HG03378 (cell line): ENCODE measurements around the gene RBM18.

Experiments used
- ATAC-seq: cut with Tn5 transposase; IDR thresholded peaks from one replicate; pipeline ENCODE4 v1.9.1; 2021; ENCODE audit warnings: mild to moderate bottlenecking, moderate library complexity; ENCODE audit not compliant: unreplicated experiment

RBM18 gene

DNA sequence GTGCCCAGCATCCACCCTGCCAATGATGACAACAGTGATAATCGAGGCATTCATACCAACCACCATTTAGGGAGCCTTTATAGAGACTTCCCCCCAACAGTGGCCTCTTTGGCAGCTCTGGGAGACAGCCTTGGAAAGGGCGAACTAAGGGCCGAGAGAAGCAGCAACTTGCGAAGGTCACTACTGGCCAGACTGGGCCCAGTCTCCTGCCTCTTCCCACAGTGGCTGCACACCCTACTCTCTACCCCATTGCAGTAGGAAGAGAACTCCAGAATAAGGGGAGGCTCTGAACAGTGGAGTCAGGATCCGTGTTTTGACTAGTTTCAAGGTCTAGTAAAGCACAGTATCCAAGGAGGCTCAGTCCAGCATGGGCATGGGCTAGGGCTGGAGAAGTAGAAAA lies 41.2 kb downstream of the RBM18 start:
- ATAC-seq: no peak

GRCh38 chr9:122222791-122223190 lies 41.8 kb downstream of the RBM18 start:
- ATAC-seq: no peak

GRCh38 chr9:122221183-122221811 lies 43.3 kb downstream of the RBM18 start:
- ATAC-seq: no peak

GRCh38 chr9:122220673-122221182 lies 43.9 kb downstream of the RBM18 start:
- no peak for ATAC-seq

DNA sequence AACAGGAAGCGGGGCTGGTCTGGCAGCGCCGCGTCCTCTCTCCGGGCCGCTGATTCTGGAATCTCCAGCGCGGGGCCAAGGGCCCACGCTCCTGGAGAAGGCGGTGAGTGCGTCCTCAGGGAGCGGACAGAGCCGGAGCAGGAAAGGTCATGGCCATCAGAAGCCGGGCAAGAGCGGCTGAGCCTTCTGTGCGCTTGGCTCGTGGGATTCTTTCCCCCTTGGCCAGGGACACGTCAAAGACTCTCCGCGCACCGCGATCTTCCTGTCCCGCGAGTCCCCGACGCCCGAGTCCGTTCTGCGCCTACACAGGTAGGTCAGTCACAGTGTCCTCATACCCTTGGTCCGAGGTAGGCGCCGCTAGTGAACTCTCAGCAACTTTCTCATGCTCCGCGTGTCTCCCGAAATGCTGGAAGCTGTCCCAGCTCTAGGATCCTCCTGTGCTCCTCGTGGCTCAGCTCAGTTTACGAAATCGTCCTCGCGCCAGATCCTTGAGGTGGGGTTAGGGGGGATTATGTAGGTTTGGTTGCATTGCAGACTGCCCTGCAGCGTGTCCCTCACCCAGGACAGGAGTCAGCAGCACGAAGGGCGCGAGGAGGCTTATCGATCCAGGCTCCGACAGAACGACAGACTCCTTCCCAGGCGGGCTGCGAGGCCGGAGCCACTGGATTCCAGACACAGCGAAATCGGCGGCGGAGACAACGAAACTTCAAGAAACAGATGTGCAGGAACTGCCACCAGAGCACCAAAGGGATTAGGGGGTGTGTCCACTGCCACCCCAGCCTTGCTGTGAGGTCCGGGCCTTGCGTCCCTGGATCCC lies 44.6 kb downstream of the RBM18 start:
- no peak for ATAC-seq

DNA sequence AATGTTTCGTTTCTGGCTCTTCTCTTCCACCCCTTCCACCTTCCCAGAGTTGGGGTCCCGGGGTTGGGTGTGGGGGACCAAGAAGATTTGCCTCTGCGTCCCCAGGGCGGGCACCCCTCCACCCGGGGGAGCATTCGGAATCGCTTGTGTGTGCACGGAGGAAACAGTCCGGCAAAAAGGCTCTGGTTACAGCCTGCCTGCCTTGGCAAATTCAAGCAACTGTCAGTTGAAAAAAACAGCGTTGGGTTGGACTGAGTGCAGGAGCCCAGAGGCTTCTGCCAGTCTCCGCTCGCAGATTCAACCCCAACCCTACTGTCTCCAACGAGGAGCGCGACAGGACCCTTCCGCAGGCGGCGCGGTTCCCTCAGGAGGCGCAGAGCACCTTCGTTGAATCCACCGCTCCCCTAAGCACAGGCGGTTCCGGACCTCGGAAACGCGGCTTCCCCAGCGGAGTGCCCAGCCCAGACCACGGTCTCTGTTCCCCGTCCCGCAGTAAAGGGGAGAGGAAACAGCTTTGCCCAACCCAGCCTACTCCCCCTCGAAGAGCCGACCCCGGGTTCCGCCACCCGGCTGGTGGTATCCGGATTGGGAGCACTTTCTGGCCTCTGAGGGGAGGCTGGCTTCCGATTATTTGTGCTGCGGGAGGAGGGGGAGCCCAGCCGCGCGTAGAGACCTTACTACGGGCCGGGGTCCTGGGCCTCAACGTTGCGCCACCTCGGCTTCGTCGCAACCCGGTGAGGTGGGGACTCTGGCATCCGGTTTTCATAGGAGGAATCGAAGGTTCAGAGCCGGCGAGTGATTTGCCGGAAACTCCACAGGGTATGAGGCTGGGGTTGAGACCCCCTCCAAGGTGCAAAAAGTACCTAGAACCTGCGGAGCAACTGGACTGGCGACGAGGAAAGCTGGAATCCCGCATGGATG lies 45.4 kb downstream of the RBM18 start:
- no peak for ATAC-seq

GRCh38 chr9:122218071-122218934 lies 46.3 kb downstream of the RBM18 start:
- ATAC-seq: no peak

- ATAC-seq: no peak
Measured at GRCh38 chr9:122217640-122218039, 47.0 kb downstream of the RBM18 start.

DNA sequence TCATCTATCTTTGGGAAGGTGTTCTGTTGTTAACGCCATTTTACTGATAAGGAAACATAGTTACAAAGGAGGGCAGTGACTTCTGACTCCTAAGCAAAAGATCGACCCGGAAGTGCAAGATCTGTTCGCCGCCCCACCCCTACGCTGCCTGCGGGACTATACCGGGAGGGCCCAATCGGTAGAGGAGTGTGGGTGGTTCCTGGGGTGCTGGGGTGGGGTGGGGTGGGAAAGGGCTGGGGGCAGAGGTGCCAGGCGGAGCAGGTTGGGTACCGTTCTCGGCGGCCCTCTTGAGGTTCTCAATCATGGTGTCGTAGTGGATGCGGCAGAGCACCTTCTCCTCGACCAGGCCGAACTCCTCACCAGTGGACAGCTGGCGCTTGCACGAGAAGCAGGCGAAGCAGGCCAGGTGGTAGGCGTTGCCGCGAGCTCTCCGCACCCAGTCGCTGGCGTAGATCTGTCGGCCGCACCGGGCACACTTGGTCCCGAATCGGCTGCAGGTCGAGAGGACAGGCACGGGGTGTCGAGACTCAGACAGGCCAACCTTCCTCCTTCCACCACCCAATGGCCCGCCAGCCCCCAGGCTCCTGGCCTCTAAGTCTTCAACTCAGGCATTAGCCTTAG lies 47.7 kb downstream of the RBM18 start:
- ATAC-seq: no peak

- no peak for ATAC-seq
Measured at GRCh38 chr9:122216138-122216797, 48.4 kb downstream of the RBM18 start.

DNA sequence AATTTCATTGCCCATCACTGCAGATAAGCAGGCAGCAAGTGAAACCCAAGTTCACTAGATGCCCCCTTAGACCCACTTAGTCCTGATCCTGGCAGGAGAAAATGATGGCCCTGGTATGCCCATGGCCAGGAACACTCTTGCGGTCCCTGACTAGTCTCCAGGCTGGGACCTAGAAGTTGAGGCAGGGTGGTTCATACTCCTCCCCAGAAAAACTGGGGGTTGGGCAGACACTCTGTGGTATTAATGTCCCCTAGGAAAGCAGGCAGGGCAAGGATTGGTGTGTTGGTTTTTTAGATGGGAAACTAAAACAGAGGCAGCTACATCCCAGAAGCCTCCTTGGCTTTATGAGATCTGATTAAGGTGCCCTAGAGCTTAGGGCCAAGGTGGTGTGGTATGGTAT lies 49.0 kb downstream of the RBM18 start:
- no peak for ATAC-seq

- ATAC-seq: no peak
Measured at GRCh38 chr9:122214507-122214906, 50.1 kb downstream of the RBM18 start.

- ATAC-seq: no peak
Measured at GRCh38 chr9:122213589-122214413, 50.8 kb downstream of the RBM18 start.

DNA sequence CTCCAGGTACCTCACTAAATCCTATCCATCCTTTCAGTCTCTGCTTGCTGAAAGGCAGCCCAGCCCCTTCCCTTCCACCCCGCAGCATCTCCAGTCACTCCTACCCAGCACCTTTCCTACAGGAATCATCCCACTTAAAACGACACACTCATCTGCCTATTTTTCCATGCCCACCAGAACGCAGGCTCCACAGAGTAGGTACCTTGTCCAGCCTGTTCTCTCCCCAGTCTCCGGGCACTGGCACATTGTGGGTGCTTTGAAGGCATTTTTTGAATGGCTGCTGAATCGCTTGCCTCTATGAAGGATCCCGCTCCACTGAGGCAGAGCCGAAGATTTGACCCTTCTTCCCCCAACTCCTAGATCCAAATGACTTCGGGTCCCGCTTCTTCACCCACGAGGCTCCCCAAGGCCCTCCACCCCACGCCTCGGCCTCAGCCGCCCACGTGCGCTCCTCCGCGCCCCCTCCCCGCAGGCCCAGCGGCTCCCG lies 51.5 kb downstream of the RBM18 start:
- ATAC-seq: no peak

DNA sequence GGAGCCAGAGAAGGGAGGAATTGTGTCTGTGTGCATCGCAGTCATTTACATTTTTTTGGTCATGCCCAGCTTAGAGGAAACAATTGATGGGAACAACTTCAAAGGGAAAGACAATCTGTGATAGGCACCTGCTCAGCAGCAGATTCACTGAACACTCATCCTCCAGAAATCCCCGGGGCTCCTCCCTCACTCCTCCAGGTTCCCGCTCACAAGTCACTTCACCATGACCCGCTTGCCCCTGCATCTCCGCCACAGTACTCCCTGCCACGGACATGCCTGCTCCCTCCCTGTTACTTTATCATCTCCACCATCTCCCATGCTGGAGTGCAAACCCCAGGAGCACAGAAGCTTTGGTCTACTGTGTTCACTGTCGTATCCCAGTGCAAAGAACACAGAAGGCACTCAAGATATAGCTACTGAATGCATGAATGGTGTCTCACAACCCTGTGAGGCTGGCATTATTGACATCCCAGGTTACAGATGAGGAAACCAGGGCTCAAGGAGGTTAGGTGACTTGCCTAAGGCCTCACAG lies 52.1 kb downstream of the RBM18 start:
- ATAC-seq: no peak

DNA sequence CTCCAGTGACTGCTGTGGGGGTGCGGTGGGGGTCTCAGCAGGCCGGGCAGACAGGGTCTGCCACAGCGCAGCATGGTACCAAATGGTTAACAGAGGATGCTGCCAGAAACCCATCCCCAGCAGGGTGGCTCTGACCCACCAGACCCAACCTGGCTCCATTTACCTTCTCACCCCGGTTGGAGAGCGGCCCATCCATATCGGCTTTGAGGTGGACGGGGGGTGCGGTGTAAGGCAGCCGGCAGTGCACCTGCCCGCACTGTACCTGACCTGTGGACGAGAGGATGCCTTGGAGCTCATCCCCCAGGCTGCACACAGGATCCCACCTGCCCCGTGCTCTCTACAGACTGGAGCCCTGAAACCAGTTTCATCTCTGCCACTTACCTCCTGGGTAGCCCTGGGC lies 55.2 kb downstream of the RBM18 start:
- ATAC-seq: no peak

DNA sequence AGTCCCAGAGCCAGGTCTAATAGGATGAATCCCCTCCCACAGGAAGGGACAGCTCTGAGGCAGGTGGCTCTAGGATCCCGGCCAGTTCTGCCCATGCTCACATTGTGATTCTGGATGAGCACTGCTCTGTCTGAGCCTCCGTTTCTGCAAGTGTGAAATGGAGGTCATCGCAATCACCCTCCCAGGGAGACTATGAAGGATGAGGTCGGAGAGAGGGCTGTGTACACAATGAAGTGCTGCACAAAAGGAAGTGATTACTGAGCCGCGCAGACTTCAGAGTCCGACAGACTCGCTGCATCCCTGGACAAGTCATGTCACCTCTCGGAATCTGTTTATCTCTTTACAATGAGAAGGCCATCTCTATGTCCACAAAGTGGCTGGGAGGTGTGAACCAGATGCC lies 57.5 kb downstream of the RBM18 start:
- no peak for ATAC-seq
